PC-3 (cell line): ENCODE results near the gene PRR15L. TPM values are rescaled to one million over a fixed set of nuclear protein-coding genes. Genes with fewer than 3 reads are reported as not detected.

Experiments
- ATAC-seq: fragments of 200-7000 bp; cut with Tn5 transposase; 2 replicates; pipeline ENCODE4 v1.9.1; 2020; ENCODE audit warnings: mild to moderate bottlenecking, moderate library complexity
- BruUV-seq: library from RNA; stranded (reverse); fragments of 400-500 nt; replicated peaks from 2 replicates; lab custom pipeline; 2021; lab: Mats Ljungman, UMichigan
- CTCF ChIA-PET: fragments of 300-600 bp; sonication (Branson Sonifier 250); formaldehyde crosslinking; loops from one replicate; lab custom pipeline; 2022; ENCODE audit warnings: antibody characterized with exemption; lab: Charles Lee
- POLR2A ChIA-PET: fragments of 300-600 bp; sonication (Branson Sonifier 250); formaldehyde crosslinking; loops from one replicate; lab custom pipeline; 2022; ENCODE audit warnings: antibody characterized with exemption; ENCODE audit not compliant: unreplicated experiment; lab: Charles Lee
- DNase-seq: peaks from one replicate; pipeline ENCODE4 v3.0.0-alpha.2; 2015
- H2AFZ ChIP-seq: fragments of 300-600 bp; sonication (generic); 2 replicates; pipeline ENCODE4 v1.6.0; 2016; ENCODE audit warnings: antibody characterized with exemption, low read length
- H3F3A ChIP-seq: fragments of 300-600 bp; sonication (generic); one replicate; pipeline ENCODE4 v1.6.0; 2017; ENCODE audit warnings: antibody characterized with exemption, low read length, control low read depth, mild to moderate bottlenecking; ENCODE audit not compliant: unreplicated experiment
- H3K27ac ChIP-seq: fragments of 300-600 bp; sonication (generic); 2 replicates; pipeline ENCODE4 v1.5.1; 2016; ENCODE audit warnings: mild to moderate bottlenecking, low read length
- H3K27me3 ChIP-seq: fragments of 300-600 bp; sonication (generic); 2 replicates; pipeline ENCODE4 v1.6.1; 2016; ENCODE audit warnings: low read length, mixed read lengths
- H3K36me3 ChIP-seq: fragments of 300-600 bp; sonication (generic); 2 replicates; pipeline ENCODE4 v1.6.1; 2016; ENCODE audit warnings: low read depth, mixed run types, low read length, mixed read lengths
- H3K4me1 ChIP-seq: fragments of 300-600 bp; sonication (generic); 2 replicates; pipeline ENCODE4 v1.5.1; 2016; ENCODE audit warnings: low read length; ENCODE audit not compliant: insufficient read depth
- H3K4me2 ChIP-seq: fragments of 300-600 bp; sonication (generic); 2 replicates; pipeline ENCODE4 v1.6.0; 2016; ENCODE audit warnings: low read length
- H3K4me3 ChIP-seq: fragments of 300-600 bp; sonication (generic); 2 replicates; pipeline ENCODE4 v1.5.1; 2016; ENCODE audit warnings: mild to moderate bottlenecking, low read length, mixed read lengths
- H3K79me2 ChIP-seq: fragments of 300-600 bp; sonication (generic); 2 replicates; pipeline ENCODE4 v1.6.1; 2017; ENCODE audit warnings: low read length, mixed read lengths
- H3K9ac ChIP-seq: fragments of 300-600 bp; sonication (generic); 2 replicates; pipeline ENCODE4 v1.6.0; 2016; ENCODE audit warnings: mild to moderate bottlenecking, low read length
- H3K9me2 ChIP-seq: fragments of 300-600 bp; sonication (generic); replicated peaks from 2 replicates; pipeline ENCODE4 v1.6.1; 2016; ENCODE audit warnings: mixed run types, low read length, mixed read lengths
- H3K9me3 ChIP-seq: fragments of 300-600 bp; sonication (generic); 2 replicates; pipeline ENCODE4 v1.6.1; 2016; ENCODE audit warnings: low read length, mixed read lengths
- H4K20me1 ChIP-seq: fragments of 300-600 bp; sonication (generic); 2 replicates; pipeline ENCODE4 v1.6.1; 2016; ENCODE audit warnings: low read length, mixed read lengths
- CTCF ChIP-seq: fragments of 300-600 bp; sonication (generic); conservative IDR thresholded peaks from 2 replicates; pipeline ENCODE4 v1.5.1; 2017; ENCODE audit warnings: antibody characterized with exemption, low read depth, mild to moderate bottlenecking, low read length
- EZH2 ChIP-seq: fragments of 300-600 bp; sonication (generic); IDR thresholded peaks from one replicate; pipeline ENCODE4 v1.6.1; 2017; ENCODE audit warnings: antibody characterized with exemption, mild to moderate bottlenecking, low read length; ENCODE audit not compliant: unreplicated experiment
- EZH2phosphoT487 ChIP-seq: fragments of 300-600 bp; sonication (generic); IDR thresholded peaks from 2 replicates; pipeline ENCODE4 v1.6.1; 2018; ENCODE audit warnings: mild to moderate bottlenecking, antibody characterized with exemption, low read length, borderline replicate concordance
- intact Hi-C: fragments of 100-400 bp; cut with micrococcal nuclease; formaldehyde crosslinking; loops from 2 replicates; pipeline ENCODE4 v1.9.0; 2023
- total RNA-seq: library from RNA; depleted of rRNA; stranded (reverse); fragments of >200 nt; gene quantifications from 2 replicates; pipeline ENCODE4 v1.2.3, GENCODE V29; 2014

Gene PRR15L
- total RNA-seq, 1 experiment from 2014 or later, result 6.0 TPM

DNA sequence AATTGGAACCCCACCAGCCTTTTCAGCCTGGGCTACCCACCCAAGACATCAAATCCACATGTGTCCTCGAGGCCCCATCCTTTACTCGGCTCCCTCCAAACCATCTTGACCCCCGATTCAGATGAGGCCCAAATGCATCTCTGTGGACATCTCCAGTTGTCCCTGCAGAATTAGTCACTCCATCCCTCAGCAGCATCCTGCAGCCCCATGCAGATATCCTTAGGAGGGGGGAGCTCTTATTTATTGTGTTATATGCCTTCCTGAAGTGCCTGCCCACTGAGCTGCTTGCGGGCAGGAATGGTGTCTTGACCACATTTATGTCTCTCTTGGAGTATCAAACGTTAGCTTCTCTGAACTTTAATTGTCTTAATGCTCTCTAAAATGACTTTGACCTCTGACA lies 28.8 kb upstream of the PRR15L start:
- POLR2A ChIA-PET, result no interaction called here
- no peak overlapping the region for H3K27ac ChIP-seq

DNA sequence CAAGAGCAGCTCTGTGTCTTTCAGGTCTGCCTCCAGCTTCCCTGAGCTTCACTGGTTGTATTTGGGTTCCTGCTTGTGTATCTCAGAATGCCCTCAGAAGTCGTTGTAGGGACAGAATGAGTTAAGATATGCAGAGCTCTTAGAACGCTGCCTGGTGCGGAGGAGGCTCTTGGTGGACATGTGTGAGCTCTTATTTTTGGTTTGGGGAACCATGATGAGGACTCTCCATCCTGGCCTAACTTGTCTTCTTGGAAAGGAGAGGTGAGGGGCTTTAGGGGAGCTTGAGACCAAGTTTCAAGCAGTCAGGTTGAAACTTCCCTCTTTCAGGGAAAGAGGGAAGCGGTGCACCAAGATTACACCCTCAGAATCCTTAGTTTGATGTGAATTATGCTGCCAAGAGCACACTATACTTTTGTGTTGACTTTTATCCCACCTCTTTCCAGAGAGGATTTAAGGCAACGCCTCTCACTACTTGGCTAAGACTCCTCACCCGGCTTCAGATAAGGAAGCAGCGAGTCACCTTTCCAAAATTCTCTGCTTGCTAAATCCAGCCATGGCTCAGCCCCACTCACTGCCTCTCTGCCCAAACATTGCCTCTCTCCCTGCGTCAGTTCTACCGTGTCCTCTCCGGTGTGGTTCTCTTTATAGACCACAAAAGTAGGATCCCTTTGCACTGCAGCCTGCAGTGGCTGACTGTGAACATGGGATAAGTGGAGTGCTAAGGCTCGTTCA lies 26.0 kb upstream of the PRR15L start:
- ATAC-seq (peak; percentile 44), DNase-seq (no peak)
- H3K27ac ChIP-seq, result no peak overlapping the region

More for the DNA sequence above, 28.8 kb upstream of the PRR15L start:
- Histone ChIP-seq H3K4me1 (no peaks in the 10 kb centered on the region), H3K79me2 (no peaks in the 10 kb centered on the region), H3K36me3 (peaks cover 21% of the 10 kb centered on the region; the same call in 1 of the 2 replicates), H4K20me1 (no peaks in the 10 kb centered on the region), H2AFZ (no peak overlapping the region), H3K9ac (no peak overlapping the region), H3K4me3 (no peak overlapping the region), H3K27me3 (no peaks in the 10 kb centered on the region), H3K4me2 (no peak overlapping the region), H3K9me3 (no peaks in the 10 kb centered on the region), H3K9me2 (no peaks in the 10 kb centered on the region), H3F3A (no peaks in the 10 kb centered on the region)
- DNase-seq (no peak), ATAC-seq (no peak; the same call in 1 of the 2 replicates)
- intact Hi-C loops, result no loop called here
- BruUV-seq, result no TSS peak
- CTCF ChIA-PET, result no interaction called here
- no peak for TF ChIP-seq CTCF
- no peak for TF ChIP-seq EZH2phosphoT487
- TF ChIP-seq EZH2, result no peak

GRCh38 chr17:47982645-47983390 lies 25.1 kb upstream of the PRR15L start:
- Histone ChIP-seq H3K27ac (no peak overlapping the region), H3F3A (no peaks in the 10 kb centered on the region), H3K4me3 (no peak overlapping the region), H3K36me3 (peaks cover 51% of the 10 kb centered on the region), H4K20me1 (no peaks in the 10 kb centered on the region), H3K4me2 (no peak overlapping the region), H3K9me3 (no peaks in the 10 kb centered on the region), H3K27me3 (no peaks in the 10 kb centered on the region), H2AFZ (no peak overlapping the region), H3K4me1 (no peaks in the 10 kb centered on the region), H3K9me2 (no peaks in the 10 kb centered on the region), H3K79me2 (no peaks in the 10 kb centered on the region), H3K9ac (no peak overlapping the region)
- CTCF ChIA-PET, result interaction anchor here (0.6 to 1.0 kb wide), 2 partner anchors 28 to 36 kb away, joined by 3 to 8 read pairs; no protein-coding TSS in a partner anchor
- intact Hi-C loops, result no loop called here
- POLR2A ChIA-PET, result no interaction called here
- BruUV-seq, result no TSS peak
- DNase-seq (no peak), ATAC-seq (no peak)
- no peak for TF ChIP-seq EZH2
- TF ChIP-seq CTCF, result no peak

More for the DNA sequence above, 26.0 kb upstream of the PRR15L start:
- Histone ChIP-seq H3K4me3 (no peak overlapping the region), H3K9me3 (no peaks in the 10 kb centered on the region), H2AFZ (no peak overlapping the region), H3K4me1 (no peaks in the 10 kb centered on the region), H3F3A (no peaks in the 10 kb centered on the region), H3K36me3 (peaks cover 48% of the 10 kb centered on the region), H4K20me1 (no peaks in the 10 kb centered on the region), H3K4me2 (no peak overlapping the region), H3K9ac (no peak overlapping the region), H3K27me3 (no peaks in the 10 kb centered on the region), H3K9me2 (no peaks in the 10 kb centered on the region), H3K79me2 (no peaks in the 10 kb centered on the region)
- POLR2A ChIA-PET, result no interaction called here
- no peak for TF ChIP-seq EZH2phosphoT487
- no TSS peak for BruUV-seq
- intact Hi-C loops, result no loop called here
- CTCF ChIA-PET, result interaction anchor here (1.0 kb wide), 1 partner anchor 28 kb away, joined by 8 read pairs; no protein-coding TSS in a partner anchor
